ENCODE results near the gene CLIC5. TPM values are rescaled to one million over a fixed set of nuclear protein-coding genes. Genes with fewer than 3 reads are reported as not detected.

CLIC5 gene
- polyA plus RNA-seq, 1 donor from 2014 or later = 0.22 TPM

GRCh38 chr6:45915780-45916468, 99.7 kb downstream of the CLIC5 start:
- Histone ChIP-seq H3K79me2 (replicated peaks; ENCODE audit: insufficient read depth, low read length) (no peaks in the 10 kb centered on the region), H3K4me3 (ENCODE audit: low read length) (no peak overlapping the region), H3K9ac (ENCODE audit: low read length) (no peak overlapping the region), H3K9me2 (ENCODE audit: insufficient read depth, low read length) (no peaks in the 10 kb centered on the region), H3K36me3 (ENCODE audit: insufficient read depth, low read length) (no peaks in the 10 kb centered on the region), H2AFZ (ENCODE audit: low read depth, low read length) (no peak overlapping the region), H3K27ac (ENCODE audit: low read length) (no peak overlapping the region), H4K20me1 (ENCODE audit: insufficient read depth) (no peaks in the 10 kb centered on the region), H3F3A (ENCODE audit: insufficient read depth, low read length, poor library complexity, severe bottlenecking) (no peaks in the 10 kb centered on the region), H3K9me3 (ENCODE audit: low read length) (no peaks in the 10 kb centered on the region), H3K4me2 (ENCODE audit: low read length) (no peak overlapping the region), H3K27me3 (ENCODE audit: insufficient read depth, low read depth, low read length) (no peaks in the 10 kb centered on the region)
- TF ChIP-seq MXI1 (conservative IDR thresholded peaks at IDR 0.05; ENCODE audit: poor library complexity, severe bottlenecking) (no peak), POLR2AphosphoS5 (IDR thresholded peaks at IDR 0.05) (no peak), CTCF (IDR thresholded peaks at IDR 0.05; ENCODE audit: poor library complexity, severe bottlenecking) (no peak), SMC3 (conservative IDR thresholded peaks at IDR 0.05; ENCODE audit: poor library complexity) (no peak), TAF1 (IDR thresholded peaks at IDR 0.05; ENCODE audit: low read depth) (no peak), RAD21 (conservative IDR thresholded peaks at IDR 0.05) (no peak), REST (IDR thresholded peaks at IDR 0.05; ENCODE audit: borderline replicate concordance) (no peak)

GRCh38 chr6:45911691-45912090, 104.0 kb downstream of the CLIC5 start:
- Histone ChIP-seq H3K27ac (ENCODE audit: low read length) (no peak overlapping the region), H3K79me2 (replicated peaks; ENCODE audit: insufficient read depth, low read length) (no peaks in the 10 kb centered on the region), H3K9ac (ENCODE audit: low read length) (no peak overlapping the region), H3K27me3 (ENCODE audit: insufficient read depth, low read depth, low read length) (no peaks in the 10 kb centered on the region), H4K20me1 (ENCODE audit: insufficient read depth) (no peaks in the 10 kb centered on the region), H3K9me3 (ENCODE audit: low read length) (no peaks in the 10 kb centered on the region), H2AFZ (ENCODE audit: low read depth, low read length) (no peak overlapping the region), H3F3A (ENCODE audit: insufficient read depth, low read length, poor library complexity, severe bottlenecking) (no peaks in the 10 kb centered on the region), H3K4me3 (ENCODE audit: low read length) (no peak overlapping the region), H3K9me2 (ENCODE audit: insufficient read depth, low read length) (no peaks in the 10 kb centered on the region), H3K36me3 (ENCODE audit: insufficient read depth, low read length) (no peaks in the 10 kb centered on the region), H3K4me2 (ENCODE audit: low read length) (no peak overlapping the region)
- TF ChIP-seq RAD21 (conservative IDR thresholded peaks at IDR 0.05) (no peak), SMC3 (conservative IDR thresholded peaks at IDR 0.05; ENCODE audit: poor library complexity) (no peak), TAF1 (IDR thresholded peaks at IDR 0.05; ENCODE audit: low read depth) (no peak)

- H3K36me3 ChIP-seq (ENCODE audit: insufficient read depth, low read length) = no peaks in the 10 kb centered on the region
- no peaks in the 10 kb centered on the region for H3K9me2 ChIP-seq (ENCODE audit: insufficient read depth, low read length)
- H3K4me2 ChIP-seq (ENCODE audit: low read length) = no peak overlapping the region
- no peak for TF ChIP-seq TAF1 (IDR thresholded peaks at IDR 0.05; ENCODE audit: low read depth)
- TF ChIP-seq REST (IDR thresholded peaks at IDR 0.05; ENCODE audit: borderline replicate concordance) = no peak
- no peak for TF ChIP-seq EZH2 (IDR thresholded peaks at IDR 0.05; ENCODE audit: borderline replicate concordance, insufficient read depth, low read length, poor library complexity, severe bottlenecking)
- TF ChIP-seq CTCF (IDR thresholded peaks at IDR 0.05; ENCODE audit: poor library complexity, severe bottlenecking) = no peak
- no peak for TF ChIP-seq SMC3 (conservative IDR thresholded peaks at IDR 0.05; ENCODE audit: poor library complexity)
- TF ChIP-seq MXI1 (conservative IDR thresholded peaks at IDR 0.05; ENCODE audit: poor library complexity, severe bottlenecking) = no peak
- no peak for TF ChIP-seq POLR2AphosphoS5 (IDR thresholded peaks at IDR 0.05)
- no peak for TF ChIP-seq RAD21 (conservative IDR thresholded peaks at IDR 0.05)
- no peak for TF ChIP-seq EP300 (conservative IDR thresholded peaks at IDR 0.05; ENCODE audit: poor library complexity, severe bottlenecking)
- no peak overlapping the region for H3K9ac ChIP-seq (ENCODE audit: low read length)
- H3K27ac ChIP-seq (ENCODE audit: low read length) = no peak overlapping the region
- no peaks in the 10 kb centered on the region for H3K79me2 ChIP-seq (replicated peaks; ENCODE audit: insufficient read depth, low read length)
- no peaks in the 10 kb centered on the region for H3K9me3 ChIP-seq (ENCODE audit: low read length)
- no peaks in the 10 kb centered on the region for H3K27me3 ChIP-seq (ENCODE audit: insufficient read depth, low read depth, low read length)
- no peak overlapping the region for H2AFZ ChIP-seq (ENCODE audit: low read depth, low read length)
- no peaks in the 10 kb centered on the region for H4K20me1 ChIP-seq (ENCODE audit: insufficient read depth)
- H3F3A ChIP-seq (ENCODE audit: insufficient read depth, low read length, poor library complexity, severe bottlenecking) = no peaks in the 10 kb centered on the region
- H3K4me3 ChIP-seq (ENCODE audit: low read length) = no peak overlapping the region
These were observed 111.7 kb downstream of the CLIC5 start for GRCh38 chr6:45903959-45904358.
